K562 (cell line): ENCODE results near the gene SPNS1. TPM values are rescaled to one million over a fixed set of nuclear protein-coding genes. Genes with fewer than 3 reads are reported as not detected.

ENCODE experiments used
- FIP1L1 ChIP-seq: fragments of 200-400 bp; formaldehyde crosslinking; IDR thresholded peaks from 2 replicates; pipeline ENCODE4 v1.6.1; 2018; ENCODE audit warnings: mild to moderate bottlenecking, low read depth, low read length; ENCODE audit not compliant: poor library complexity, severe bottlenecking
- GTF2E2 ChIP-seq: fragments of 200-800 bp; sonication (Bioruptor generic); IDR thresholded peaks from 2 replicates; pipeline ENCODE4 v1.6.1; 2016; ENCODE audit warnings: missing genetic modification characterization, missing compliant biosample characterization
- MYNN ChIP-seq, 2 experiments: sonication (generic); formaldehyde crosslinking in 1 of 2; IDR thresholded peaks; 2 replicates each; pipeline versions ENCODE4 v1.5.0 to v1.6.1; 2016 to 2020; ENCODE audit warnings: antibody characterized with exemption in 1 of 2, missing genetic modification reagents in 1 of 2
- ZBTB34 ChIP-seq: fragments of 250-450 bp; sonication (Bioruptor Pico); IDR thresholded peaks from 2 replicates; pipeline ENCODE4 v1.8.0; 2021; ENCODE audit warnings: mild to moderate bottlenecking, moderate library complexity
- ZHX1 ChIP-seq: fragments of 150-350 bp; conservative IDR thresholded peaks from 2 replicates; pipeline ENCODE4 v1.6.1; 2014; ENCODE audit warnings: low read length
- polyA plus RNA-seq, 8 experiments: library from polyadenylated mRNA; depleted of rRNA in 4 of 8; stranded (reverse) in 5 of 8; unstranded in 3 of 8; fragments of >200 nt; fragmentation: Nextera tagmentation in 2 of 8; fragmentation: Illumina TruSeq in 1 of 8; extraction: Ambion mirVana in 2 of 8; extraction: Trizol in 1 of 8; gene quantifications; 2 replicates each; pipeline versions ENCODE4 v1.2.1 to v1.2.3, GENCODE V29; 2011 to 2014; ENCODE audit warnings: inconsistent platforms in 1 of 8, missing spikeins in 1 of 8
- total RNA-seq, 7 experiments: library from RNA; depleted of rRNA in 6 of 7; stranded (reverse); fragments of >200 nt in 6 of 7; fragmentation: Illumina TruSeq in 2 of 7; extraction: Trizol in 2 of 7; gene quantifications; 2 replicates each; pipeline versions ENCODE4 v1.2.1 to v1.2.3, GENCODE V29; 2011 to 2021; ENCODE audit warnings: low replicate concordance in 1 of 7
- TF ChIP-seq, protein P1 (sequence below): fragments of 250-450 bp; sonication (Bioruptor Pico); IDR thresholded peaks from 2 replicates; pipeline ENCODE4 v1.4.0; 2020; ENCODE audit warnings: mild to moderate bottlenecking, moderate library complexity
- TF ChIP-seq, protein P2 (sequence below), 3 experiments: fragments of 200-800 bp in 1 of 3; sonication (Bioruptor generic) in 1 of 3; sonication (generic) in 1 of 3; formaldehyde crosslinking in 1 of 3; IDR thresholded peaks; 2 replicates each; pipeline versions ENCODE4 v1.6.1 to v1.8.0; 2016 to 2022; ENCODE audit warnings: mild to moderate bottlenecking in 2 of 3, missing compliant biosample characterization in 2 of 3, missing genetic modification characterization in 2 of 3, missing genetic modification reagents in 1 of 3
- TF ChIP-seq, protein P3 (sequence below): sonication (generic); formaldehyde crosslinking; IDR thresholded peaks from 2 replicates; pipeline ENCODE4 v1.8.0; 2022; ENCODE audit warnings: mild to moderate bottlenecking, missing genetic modification reagents, borderline replicate concordance
- TF ChIP-seq, protein P4 (sequence below): fragments of 250-450 bp; sonication (Bioruptor Pico); IDR thresholded peaks from 2 replicates; pipeline ENCODE4 v1.5.0; 2021; ENCODE audit warnings: mild to moderate bottlenecking, moderate library complexity

SPNS1 gene
- total and polyA plus RNA-seq, 9 of the 15 experiments (the other 6 are each of a cell fraction or from before 2014, with no cell fraction given) = 0.58 to 64.9 (median 13.7) TPM

DNA sequence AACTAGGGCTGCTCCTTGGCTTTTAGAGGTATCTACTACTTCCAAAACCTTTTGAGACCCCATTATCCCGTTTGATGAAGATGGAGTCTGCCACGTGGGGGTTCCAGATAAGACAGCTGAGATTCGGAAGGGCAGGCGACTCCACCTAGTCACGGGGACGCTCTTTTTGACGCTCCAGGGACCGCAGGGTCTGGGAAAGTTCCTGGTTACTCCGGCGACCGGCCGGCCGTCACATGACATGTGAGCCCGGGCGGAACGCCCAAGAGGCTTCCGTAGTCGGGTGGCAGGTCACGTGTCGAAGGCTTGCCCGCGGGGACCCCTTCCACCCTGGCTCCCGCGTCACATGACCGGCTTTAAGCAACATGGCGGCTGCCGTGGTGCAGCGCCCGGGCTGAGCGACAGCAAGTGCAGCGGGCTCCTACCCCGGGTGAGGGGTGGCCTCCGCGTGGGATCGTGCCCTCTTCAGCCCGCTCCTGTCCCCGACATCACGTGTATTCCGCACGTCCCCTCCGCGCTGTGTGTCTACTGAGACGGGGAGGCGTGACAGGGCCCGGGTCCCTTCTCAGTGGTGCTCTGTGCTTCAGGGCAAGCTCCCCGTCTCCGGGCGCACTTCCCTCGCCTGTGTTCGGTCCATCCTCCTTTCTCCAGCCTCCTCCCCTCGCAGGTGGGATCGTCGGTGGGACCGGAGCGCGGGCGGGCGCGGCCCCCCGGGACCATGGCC lies at the start of gene SPNS1 (continued):
- peak; percentile 79; the same call in 1 of the 2 replicates for TF ChIP-seq MYNN (IDR thresholded peaks at IDR 0.05)
- TF ChIP-seq MYNN (CRISPR knock-in tag; IDR thresholded peaks at IDR 0.05) = no peak
- peak; percentile 28 for TF ChIP-seq FIP1L1
- TF ChIP-seq, protein P1, sequence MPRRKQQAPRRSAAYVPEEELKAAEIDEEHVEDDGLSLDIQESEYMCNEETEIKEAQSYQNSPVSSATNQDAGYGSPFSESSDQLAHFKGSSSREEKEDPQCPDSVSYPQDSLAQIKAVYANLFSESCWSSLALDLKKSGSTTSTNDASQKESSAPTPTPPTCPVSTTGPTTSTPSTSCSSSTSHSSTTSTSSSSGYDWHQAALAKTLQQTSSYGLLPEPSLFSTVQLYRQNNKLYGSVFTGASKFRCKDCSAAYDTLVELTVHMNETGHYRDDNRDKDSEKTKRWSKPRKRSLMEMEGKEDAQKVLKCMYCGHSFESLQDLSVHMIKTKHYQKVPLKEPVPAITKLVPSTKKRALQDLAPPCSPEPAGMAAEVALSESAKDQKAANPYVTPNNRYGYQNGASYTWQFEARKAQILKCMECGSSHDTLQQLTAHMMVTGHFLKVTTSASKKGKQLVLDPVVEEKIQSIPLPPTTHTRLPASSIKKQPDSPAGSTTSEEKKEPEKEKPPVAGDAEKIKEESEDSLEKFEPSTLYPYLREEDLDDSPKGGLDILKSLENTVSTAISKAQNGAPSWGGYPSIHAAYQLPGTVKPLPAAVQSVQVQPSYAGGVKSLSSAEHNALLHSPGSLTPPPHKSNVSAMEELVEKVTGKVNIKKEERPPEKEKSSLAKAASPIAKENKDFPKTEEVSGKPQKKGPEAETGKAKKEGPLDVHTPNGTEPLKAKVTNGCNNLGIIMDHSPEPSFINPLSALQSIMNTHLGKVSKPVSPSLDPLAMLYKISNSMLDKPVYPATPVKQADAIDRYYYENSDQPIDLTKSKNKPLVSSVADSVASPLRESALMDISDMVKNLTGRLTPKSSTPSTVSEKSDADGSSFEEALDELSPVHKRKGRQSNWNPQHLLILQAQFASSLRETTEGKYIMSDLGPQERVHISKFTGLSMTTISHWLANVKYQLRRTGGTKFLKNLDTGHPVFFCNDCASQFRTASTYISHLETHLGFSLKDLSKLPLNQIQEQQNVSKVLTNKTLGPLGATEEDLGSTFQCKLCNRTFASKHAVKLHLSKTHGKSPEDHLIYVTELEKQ (CRISPR knock-in tag) = no peak
- TF ChIP-seq, protein P2, sequence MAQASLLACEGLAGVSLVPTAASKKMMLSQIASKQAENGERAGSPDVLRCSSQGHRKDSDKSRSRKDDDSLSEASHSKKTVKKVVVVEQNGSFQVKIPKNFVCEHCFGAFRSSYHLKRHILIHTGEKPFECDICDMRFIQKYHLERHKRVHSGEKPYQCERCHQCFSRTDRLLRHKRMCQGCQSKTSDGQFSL (CRISPR knock-in tag; IDR thresholded peaks at IDR 0.05) = no peak
- TF ChIP-seq, protein P2 (tag; IDR thresholded peaks at IDR 0.05) = no peak
- no peak for TF ChIP-seq ZBTB34 (CRISPR knock-in tag)
- 0 out of 2 replicates have a peak, but pooled peaks have one; percentile 53 for TF ChIP-seq GTF2E2 (tag)
- TF ChIP-seq, protein P3, sequence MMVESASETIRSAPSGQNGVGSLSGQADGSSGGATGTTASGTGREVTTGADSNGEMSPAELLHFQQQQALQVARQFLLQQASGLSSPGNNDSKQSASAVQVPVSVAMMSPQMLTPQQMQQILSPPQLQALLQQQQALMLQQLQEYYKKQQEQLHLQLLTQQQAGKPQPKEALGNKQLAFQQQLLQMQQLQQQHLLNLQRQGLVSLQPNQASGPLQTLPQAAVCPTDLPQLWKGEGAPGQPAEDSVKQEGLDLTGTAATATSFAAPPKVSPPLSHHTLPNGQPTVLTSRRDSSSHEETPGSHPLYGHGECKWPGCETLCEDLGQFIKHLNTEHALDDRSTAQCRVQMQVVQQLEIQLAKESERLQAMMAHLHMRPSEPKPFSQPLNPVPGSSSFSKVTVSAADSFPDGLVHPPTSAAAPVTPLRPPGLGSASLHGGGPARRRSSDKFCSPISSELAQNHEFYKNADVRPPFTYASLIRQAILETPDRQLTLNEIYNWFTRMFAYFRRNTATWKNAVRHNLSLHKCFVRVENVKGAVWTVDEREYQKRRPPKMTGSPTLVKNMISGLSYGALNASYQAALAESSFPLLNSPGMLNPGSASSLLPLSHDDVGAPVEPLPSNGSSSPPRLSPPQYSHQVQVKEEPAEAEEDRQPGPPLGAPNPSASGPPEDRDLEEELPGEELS = no peak
- TF ChIP-seq, protein P4, sequence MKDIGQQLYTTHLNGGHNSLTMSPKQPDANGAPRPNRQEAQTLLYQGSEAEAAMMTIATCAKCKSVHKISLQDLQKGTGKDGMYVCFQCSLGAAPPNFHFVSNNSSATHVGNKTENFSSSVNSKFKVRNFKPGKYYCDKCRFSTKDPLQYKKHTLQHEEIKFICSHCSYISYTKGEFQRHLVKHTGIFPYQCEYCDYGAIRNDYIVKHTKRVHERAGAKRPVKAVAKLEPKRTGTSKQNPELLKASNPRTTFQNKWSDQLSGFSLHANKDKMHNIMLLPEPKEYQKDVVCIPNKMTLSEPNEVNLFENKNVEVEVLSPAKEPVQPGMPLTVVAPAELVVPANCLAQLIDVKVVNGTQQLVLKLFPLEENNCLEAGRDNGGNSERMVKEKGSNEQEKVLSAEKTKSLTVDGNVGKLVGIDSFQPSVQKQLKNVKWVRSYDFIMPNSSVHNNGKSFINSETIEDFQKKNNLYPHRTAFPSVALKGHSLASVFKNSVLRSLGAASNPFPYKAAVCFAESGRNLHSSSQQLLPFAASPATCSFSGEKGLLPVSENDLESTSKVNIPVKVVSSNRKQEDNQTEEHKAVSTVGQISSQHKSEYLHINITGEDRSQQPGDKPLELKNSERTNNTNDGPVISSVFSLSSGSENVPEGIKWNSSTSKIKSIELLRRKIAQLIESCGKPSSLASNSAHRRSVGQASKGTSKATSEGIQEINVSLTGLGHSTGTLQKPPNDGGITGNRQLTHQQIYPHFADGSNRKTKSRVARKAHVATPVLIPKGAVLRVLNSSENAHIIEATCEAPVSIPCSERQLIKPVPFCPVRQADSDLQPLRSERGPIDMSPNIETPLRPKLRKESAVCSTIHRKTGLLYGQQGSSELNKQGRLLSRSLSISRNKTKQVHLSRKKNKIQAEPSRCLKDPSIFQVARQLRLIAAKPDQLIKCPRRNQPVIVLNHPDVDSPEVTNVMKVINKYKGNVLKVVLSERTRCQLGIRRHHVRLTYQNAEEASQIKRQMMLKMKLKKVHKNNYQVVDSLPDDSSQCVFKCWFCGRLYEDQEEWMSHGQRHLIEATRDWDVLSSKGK (CRISPR knock-in tag) = no peak
- no peak for TF ChIP-seq ZHX1
